NCI-H1417 treated with DMSO at 0.1 percent for 48 hours (cell line): Measurements from ENCODE around the gene NKTR.

Source experiments
- DNase-seq: peaks from one replicate; lab custom pipeline; 2025; lab: John Stamatoyannopoulos, UW

Gene NKTR

DNA sequence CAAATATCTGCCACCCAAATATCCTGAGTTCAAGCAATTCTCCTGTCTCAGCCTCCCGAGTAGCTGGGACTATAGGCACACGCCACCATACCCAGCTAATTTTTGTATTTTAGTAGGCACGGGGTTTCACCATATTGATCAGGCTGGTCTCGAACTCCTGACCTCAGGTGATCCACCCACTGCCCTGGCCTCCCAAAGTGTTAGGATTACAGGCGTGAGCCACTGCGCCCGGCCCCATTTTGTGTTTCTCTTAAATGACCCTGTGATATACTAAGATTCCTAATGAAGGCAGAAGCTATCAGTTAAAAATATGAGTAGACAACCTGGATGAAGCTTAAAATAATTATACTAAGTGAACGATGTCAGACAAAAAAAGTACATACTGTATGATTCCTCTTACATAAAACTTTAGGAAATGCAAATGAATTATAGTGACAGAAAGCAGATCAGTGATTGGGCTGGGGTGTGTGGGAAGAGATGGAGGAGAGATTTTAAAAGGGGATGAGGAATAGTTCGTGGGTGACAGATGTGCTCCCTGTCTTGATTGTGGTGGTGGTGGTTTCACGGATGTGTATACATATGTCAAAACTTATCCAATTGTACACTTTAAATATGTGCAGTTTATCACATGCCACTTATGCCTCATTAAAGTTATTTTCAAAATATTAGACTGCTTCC is 81.0 kb downstream of the NKTR start:
- DNase-seq = no peak

- no peak for DNase-seq
Observed at GRCh38 chr3:42682301-42683070, 82.0 kb downstream of the NKTR start.

DNA sequence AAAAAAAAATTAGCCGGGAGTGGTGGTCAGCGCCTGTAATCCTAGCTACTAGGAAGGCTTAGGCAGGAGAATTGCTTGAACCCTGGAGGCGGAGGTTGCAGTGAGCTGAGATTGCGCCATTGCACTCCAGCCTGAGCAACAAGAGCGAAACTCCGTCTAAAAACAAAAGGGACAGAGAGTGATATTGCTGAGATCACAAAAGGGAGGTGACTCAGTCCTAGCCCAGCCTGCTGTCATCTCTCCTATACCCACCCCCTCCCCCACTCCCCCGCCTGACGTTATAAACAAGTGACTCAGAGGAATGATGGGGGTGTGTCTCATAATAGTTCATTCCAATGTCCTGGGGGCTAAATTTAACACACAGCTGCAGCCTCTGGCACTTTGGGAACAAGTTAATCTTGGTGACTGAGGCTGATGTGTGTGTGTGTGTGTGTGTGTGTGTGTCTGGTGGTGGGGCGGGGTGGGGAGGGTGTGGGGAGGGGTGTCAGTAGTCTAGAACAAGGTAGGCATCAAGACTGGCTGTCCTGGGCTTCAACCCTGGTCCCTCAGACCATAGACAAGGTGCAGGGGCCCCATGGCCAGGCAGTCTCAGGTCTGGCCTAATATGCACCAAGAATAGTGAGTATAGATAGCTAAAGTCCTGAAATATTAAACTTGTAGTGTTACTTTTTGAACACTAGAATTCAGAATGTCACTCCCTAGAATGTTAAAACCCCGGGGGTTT is 83.6 kb downstream of the NKTR start:
- no peak for DNase-seq

GRCh38 chr3:42684632-42685362 is 84.3 kb downstream of the NKTR start:
- DNase-seq = no peak

DNA sequence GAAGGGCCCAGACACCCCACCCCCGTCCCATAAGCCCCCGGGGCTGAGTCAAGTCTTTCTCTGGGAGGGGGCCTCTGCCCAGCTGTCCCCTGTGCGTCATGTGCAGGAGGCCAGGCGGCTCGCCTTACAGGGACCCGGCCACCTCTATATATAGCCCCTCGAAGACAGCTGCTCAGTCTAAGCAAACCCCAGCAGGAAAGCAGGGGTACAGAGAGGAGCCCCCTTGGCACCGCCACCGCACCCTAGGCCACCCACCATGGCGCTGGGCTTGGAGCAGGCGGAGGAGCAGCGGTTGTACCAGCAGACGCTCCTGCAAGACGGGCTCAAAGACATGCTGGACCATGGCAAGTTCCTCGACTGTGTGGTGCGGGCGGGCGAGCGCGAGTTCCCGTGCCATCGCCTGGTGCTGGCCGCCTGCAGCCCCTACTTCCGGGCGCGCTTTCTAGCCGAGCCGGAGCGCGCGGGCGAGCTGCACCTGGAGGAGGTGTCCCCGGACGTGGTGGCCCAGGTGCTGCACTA is 84.9 kb downstream of the NKTR start, which contains the start of gene KLHL40:
KLHL40 (plus strand) TSS at position 175 of the 519 bp plus-strand sequence; CDS start at position 257, 82 bp downstream.
- DNase-seq = no peak

DNA sequence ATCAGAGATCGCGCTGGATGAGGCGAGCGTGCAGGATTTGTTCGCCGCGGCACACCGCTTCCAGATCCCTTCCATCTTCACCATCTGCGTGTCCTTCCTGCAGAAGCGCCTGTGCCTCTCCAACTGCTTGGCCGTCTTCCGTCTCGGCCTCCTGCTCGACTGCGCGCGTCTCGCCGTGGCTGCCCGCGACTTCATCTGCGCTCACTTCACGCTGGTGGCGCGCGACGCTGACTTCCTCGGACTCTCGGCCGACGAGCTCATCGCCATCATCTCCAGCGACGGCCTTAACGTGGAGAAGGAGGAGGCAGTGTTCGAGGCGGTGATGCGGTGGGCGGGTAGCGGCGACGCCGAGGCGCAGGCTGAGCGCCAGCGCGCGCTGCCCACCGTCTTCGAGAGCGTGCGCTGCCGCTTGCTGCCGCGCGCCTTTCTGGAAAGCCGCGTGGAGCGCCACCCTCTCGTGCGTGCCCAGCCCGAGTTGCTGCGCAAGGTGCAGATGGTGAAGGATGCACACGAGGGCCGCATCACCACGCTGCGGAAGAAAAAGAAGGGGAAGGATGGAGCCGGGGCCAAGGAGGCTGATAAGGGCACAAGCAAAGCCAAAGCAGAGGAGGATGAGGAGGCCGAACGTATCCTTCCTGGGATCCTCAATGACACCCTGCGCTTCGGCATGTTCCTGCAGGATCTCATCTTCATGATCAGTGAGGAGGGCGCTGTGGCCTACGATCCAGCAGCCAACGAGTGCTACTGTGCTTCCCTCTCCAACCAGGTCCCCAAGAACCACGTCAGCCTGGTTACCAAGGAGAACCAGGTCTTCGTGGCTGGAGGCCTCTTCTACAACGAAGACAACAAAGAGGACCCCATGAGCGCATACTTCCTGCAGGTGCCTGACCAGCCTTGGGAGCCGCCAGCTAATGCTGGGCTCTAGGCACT is 85.7 kb downstream of the NKTR start:
- DNase-seq = no peak

DNA sequence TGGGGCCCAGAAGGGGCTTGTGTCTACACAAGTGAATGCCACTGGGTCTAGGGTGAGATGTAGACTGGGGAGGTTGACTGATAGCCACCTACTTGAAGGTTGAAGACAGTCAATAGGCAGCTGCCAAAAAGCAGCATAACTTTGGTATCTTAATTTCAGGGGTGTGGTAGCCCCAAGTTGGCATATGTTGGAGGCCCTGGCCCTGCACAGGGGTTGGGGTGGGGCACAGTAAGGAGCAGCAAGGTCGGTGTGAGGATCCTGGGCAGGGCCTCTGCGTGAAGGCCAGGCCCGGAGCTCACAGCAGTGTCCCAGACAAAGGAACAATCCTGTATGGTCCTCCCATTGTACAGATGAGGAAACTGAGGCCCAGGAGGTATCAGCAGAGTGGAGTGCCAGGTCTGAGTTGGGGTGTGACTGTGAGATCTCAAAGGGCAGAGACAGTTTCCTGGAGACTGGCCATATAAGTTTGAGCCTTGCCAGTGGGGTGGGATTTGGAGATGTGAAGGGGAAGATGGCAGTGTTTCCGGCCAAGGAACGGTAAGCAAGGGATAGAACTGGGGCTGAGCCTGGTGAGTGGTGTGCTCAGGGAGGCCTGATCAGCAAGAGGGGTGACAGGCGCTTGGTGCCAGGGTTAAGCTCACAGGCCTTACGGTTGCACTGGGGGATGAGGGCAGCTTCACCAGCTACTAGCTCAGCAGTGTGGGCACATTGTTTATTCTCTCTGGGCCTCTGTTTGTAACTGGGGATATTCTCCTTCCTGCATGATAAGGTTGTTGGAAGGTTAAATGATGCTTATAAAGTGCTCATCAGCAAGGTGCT is 86.6 kb downstream of the NKTR start:
- DNase-seq = no peak

GRCh38 chr3:42688016-42688415 is 87.5 kb downstream of the NKTR start:
- no peak for DNase-seq

DNA sequence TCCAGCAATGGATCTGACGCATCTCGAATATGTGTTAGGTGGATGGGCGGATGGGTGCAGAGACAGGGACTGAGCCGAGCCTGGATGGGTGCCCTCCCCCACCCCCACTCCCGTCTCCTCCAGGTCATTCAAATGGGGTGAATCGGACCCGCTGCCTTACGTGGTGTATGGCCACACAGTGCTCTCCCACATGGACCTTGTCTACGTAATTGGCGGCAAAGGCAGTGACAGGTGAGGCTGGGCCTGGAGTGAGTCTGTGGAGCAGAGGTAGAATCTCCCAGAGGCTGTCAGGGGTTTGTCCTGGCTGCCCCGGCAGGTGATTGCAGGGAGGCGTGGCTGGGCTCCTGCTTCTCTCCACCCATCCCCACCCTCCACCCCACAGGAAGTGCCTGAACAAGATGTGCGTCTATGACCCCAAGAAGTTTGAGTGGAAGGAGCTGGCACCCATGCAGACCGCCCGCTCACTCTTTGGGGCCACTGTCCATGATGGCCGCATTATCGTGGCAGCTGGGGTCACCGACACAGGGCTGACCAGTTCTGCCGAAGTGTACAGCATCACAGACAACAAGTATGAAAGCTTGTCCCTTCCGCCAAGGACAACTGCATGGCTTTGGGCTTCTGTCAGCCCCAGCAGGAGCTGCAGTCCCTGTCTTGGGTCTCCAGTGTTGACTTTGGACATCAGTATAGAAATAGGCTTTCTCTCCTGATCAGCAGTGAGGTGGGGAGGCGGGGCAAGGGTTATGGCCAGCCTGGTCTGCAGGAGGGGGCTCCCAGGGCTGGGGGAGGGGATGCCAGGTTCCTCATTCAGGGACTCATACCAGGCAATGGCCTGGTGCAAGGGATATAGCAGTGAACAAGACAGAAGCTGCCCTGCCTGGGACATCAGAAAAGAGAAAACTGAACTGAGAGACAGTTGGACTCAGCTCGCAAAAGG is 88.3 kb downstream of the NKTR start:
- no peak for DNase-seq

GRCh38 chr3:42689421-42690014 is 89.0 kb downstream of the NKTR start:
- no peak for DNase-seq

DNA sequence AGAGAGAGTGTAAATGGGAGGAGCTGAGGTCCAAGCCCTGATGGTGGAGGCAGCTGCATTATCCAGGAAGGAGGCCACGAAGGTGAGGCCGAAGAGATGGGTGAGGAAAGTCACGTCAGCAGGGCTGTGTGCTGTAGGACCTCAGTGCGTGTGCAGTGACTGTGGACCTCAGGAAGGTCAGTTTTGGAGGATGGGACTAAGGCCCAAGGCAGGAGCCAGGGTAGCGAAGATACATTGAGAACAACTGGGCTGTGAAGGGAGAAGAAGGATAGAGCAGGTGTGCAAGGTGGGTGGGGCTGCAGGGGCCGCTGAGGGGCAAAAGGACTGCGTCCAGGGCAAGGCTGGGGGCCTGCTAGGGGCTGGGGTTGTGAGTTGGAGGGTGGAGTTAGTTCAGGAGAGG is 89.7 kb downstream of the NKTR start:
- no peak for DNase-seq

DNA sequence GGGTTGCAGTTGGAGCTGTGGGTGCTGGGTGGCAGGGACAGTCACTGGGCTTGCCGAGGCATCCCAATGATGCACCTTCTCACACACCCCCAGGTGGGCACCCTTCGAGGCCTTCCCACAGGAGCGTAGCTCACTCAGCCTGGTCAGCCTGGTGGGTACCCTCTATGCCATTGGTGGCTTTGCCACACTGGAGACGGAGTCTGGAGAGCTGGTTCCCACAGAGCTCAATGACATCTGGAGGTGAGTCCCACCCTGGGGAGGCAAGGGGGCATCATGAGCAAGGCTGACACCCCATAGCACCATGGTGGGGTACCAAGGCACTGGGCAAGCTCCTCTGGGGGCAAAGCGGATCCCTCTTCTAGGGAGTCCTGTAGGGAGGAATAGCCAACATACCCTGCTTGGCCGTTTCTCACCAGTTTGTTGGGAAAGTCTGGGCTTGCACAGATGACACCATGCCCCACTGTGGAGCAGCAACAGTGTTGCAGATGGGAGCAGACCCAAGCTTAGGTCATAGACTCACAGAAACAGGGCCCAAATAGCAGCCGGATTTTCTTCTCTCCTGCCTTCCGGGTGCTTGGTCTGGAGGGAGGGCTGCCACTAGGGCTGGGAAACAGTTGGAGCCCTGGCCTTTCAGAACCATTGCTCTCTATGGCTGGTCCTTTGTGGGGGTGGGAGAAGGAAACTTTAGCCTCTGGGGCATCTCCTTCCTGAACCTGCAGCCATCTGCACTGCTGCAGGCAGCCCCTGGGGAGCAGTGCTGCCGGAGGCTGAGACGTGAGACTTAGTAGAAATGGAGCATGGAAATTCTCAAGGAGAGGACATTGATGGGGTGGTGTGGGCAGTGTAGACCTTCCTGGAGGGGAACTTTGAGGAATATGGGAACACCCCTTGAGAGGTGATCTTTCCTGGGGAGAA is 90.5 kb downstream of the NKTR start:
- no peak for DNase-seq

- DNase-seq = no peak
Observed at GRCh38 chr3:42691816-42692666, 91.6 kb downstream of the NKTR start.

DNA sequence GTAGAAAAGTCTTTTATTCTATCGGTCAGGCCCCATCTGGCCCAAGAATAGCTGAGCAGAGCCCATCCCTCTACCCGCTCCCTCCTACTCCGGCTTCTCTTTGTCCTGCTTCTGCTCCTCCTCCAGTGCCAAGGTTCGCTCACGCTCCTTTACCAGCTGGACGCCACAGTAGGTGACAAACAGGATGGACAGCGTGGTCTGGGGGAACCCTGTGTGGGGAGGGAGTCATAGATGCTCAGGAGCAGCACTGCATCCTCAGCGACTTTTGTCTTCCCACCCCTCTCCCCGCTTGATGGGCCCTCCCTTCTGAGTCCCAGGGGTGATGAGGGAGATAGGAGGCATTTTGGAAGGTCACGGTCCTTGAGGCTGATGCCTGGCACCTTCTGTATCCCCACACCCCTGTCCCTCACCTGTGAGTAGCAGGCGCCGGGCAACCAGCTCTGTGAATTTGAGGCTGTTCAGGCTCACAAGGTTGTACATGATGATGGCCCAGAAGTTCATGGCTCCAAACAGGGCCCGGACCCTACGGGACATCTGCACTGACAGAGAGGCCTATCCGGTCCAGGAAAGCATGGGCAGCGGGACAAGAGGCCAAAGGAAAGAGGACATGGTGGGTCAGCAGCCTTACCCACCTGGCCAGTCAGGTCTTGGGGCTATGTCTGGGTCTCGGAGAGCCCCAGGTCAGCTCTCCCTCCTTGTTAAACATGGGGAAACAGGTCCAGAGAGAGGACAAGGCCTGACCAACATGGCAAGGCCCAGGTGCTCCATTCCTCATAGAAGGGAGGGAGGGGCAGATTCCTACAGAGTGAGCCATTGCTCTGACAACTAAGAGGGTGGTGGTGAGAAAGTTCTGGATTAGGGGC is 92.4 kb downstream of the NKTR start:
- no peak for DNase-seq

GRCh38 chr3:42693530-42693930 is 93.0 kb downstream of the NKTR start:
- DNase-seq = no peak
